Smooth muscle cell (in vitro differentiated cells): ENCODE results near the gene CREB5. TPM values are rescaled to one million over a fixed set of nuclear protein-coding genes. Genes with fewer than 3 reads are reported as not detected.

Experiments
- DNase-seq: peaks from one replicate; lab custom pipeline; 2025; ENCODE audit not compliant: unreplicated experiment; lab: John Stamatoyannopoulos, UW
- H2AFZ ChIP-seq: fragments of 200-600 bp; sonication (generic); 2 replicates; pipeline ENCODE4 v1.6.0; 2016; ENCODE audit warnings: antibody characterized with exemption, low read depth, mild to moderate bottlenecking
- H3F3A ChIP-seq: fragments of 200-600 bp; sonication (generic); 2 replicates; pipeline ENCODE4 v1.6.0; 2017; ENCODE audit warnings: antibody characterized with exemption, low read depth
- H3K27ac ChIP-seq: fragments of 200-600 bp; sonication (generic); 2 replicates; pipeline ENCODE4 v1.5.1; 2016; ENCODE audit warnings: low read depth, mild to moderate bottlenecking
- H3K27me3 ChIP-seq: fragments of 200-600 bp; sonication (generic); 2 replicates; pipeline ENCODE4 v1.6.1; 2016; ENCODE audit warnings: low read depth, mild to moderate bottlenecking
- H3K36me3 ChIP-seq: fragments of 200-600 bp; sonication (generic); 2 replicates; pipeline ENCODE4 v1.5.1; 2016; ENCODE audit warnings: low read depth
- H3K4me1 ChIP-seq: fragments of 200-600 bp; sonication (generic); 2 replicates; pipeline ENCODE4 v1.5.1; 2016; ENCODE audit warnings: low read depth
- H3K4me2 ChIP-seq: fragments of 200-600 bp; sonication (generic); 2 replicates; pipeline ENCODE4 v1.6.0; 2016; ENCODE audit warnings: mild to moderate bottlenecking
- H3K4me3 ChIP-seq: fragments of 200-600 bp; sonication (generic); 2 replicates; pipeline ENCODE4 v1.5.1; 2016; ENCODE audit warnings: mild to moderate bottlenecking
- H3K79me2 ChIP-seq: fragments of 200-600 bp; sonication (generic); 2 replicates; pipeline ENCODE4 v1.6.0; 2016; ENCODE audit warnings: low read depth, mild to moderate bottlenecking
- H3K9ac ChIP-seq: fragments of 200-600 bp; sonication (generic); 2 replicates; pipeline ENCODE4 v1.6.0; 2016; ENCODE audit warnings: low read depth
- H3K9me3 ChIP-seq: fragments of 200-600 bp; sonication (generic); replicated peaks from 2 replicates; pipeline ENCODE4 v1.5.1; 2016; ENCODE audit warnings: low read depth
- H4K20me1 ChIP-seq: fragments of 200-600 bp; sonication (generic); 2 replicates; pipeline ENCODE4 v1.6.0; 2016; ENCODE audit warnings: low read depth
- WGBS: methylation state at CpG from one replicate; pipeline ENCODE4 v1.1.7; 2016; ENCODE audit warnings: low lambda C conversion rate; 5-methylcytosine and 5-hydroxymethylcytosine counted together
- polyA plus RNA-seq: library from polyadenylated mRNA; unstranded; fragments of >200 nt; fragmentation: Nextera tagmentation; extraction: Ambion mirVana; gene quantifications from 2 replicates; pipeline ENCODE4 v1.2.1, GENCODE V29; 2016
- total RNA-seq: library from RNA; depleted of rRNA; stranded (reverse); fragments of >200 nt; gene quantifications from 2 replicates; pipeline ENCODE4 v1.2.3, GENCODE V29; 2014
- TF ChIP-seq, protein P1 (sequence below): fragments of 200-600 bp; sonication (generic); IDR thresholded peaks from 2 replicates; pipeline ENCODE4 v1.5.1; 2017; ENCODE audit warnings: borderline replicate concordance, mild to moderate bottlenecking, antibody characterized with exemption; ENCODE audit not compliant: insufficient read depth, poor library complexity, severe bottlenecking

CREB5 gene
- total and polyA plus RNA-seq, 2 experiments from 2014 or later = 6.2 to 18.2 TPM

DNA sequence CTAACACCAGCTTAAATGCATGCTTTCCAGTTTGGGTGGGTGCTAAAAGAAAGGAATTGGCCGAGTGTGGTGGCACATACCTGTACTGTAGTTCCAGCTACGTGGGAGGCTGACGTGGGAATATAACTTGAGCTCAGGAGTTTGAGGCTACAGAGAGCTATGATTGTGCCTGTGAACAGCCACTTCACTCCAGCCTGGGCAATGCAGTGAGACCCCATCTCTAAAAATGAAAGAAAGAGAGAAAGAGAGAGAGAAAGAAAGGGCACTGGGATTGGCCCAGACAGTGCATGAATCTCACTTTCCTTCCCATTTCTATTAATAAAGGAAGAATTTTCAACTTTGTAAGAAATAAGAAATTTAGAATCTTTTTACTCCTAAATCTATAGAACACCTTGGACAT lies 265.4 kb downstream of the CREB5 start:
- Histone ChIP-seq H3K27ac (no peak overlapping the region), H3K9ac (no peak overlapping the region), H3K27me3 (no peaks in the 10 kb centered on the region), H4K20me1 (no peaks in the 10 kb centered on the region), H3K4me3 (no peak overlapping the region), H3K4me1 (peaks cover 11% of the 10 kb centered on the region), H3K4me2 (no peak overlapping the region), H3K9me3 (no peaks in the 10 kb centered on the region), H2AFZ (no peak overlapping the region), H3K79me2 (no peaks in the 10 kb centered on the region), H3F3A (no peaks in the 10 kb centered on the region), H3K36me3 (no peaks in the 10 kb centered on the region)
- 95% methylated on average over 3 of the region's 3 CpGs for WGBS
- no peak for DNase-seq
- TF ChIP-seq, protein P1, sequence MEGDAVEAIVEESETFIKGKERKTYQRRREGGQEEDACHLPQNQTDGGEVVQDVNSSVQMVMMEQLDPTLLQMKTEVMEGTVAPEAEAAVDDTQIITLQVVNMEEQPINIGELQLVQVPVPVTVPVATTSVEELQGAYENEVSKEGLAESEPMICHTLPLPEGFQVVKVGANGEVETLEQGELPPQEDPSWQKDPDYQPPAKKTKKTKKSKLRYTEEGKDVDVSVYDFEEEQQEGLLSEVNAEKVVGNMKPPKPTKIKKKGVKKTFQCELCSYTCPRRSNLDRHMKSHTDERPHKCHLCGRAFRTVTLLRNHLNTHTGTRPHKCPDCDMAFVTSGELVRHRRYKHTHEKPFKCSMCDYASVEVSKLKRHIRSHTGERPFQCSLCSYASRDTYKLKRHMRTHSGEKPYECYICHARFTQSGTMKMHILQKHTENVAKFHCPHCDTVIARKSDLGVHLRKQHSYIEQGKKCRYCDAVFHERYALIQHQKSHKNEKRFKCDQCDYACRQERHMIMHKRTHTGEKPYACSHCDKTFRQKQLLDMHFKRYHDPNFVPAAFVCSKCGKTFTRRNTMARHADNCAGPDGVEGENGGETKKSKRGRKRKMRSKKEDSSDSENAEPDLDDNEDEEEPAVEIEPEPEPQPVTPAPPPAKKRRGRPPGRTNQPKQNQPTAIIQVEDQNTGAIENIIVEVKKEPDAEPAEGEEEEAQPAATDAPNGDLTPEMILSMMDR = no peak

DNA sequence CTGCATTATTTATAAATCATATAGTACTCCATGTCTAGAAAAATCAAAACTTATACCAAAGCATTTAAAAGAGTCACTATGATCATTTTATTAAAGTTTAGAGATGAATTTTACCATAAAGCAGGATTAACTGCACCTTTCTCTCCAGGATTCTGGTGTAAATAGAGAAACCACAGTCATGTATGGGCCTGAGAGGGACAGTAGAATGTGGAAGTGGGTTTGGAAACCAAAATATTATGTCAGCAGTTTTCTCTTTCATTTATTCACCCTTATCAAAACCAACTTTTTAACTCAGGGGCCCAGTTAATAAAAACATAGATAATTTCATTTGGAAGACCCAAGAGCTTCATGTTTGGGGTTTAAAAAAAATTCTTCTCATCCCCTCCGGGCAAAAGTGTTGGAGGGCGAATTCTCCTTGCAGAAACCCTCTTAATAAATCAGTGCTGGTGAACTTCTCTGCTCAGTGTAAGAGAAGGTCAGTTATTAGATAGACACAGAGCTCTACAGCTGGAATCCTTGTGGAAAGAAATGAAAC lies 266.2 kb downstream of the CREB5 start:
- no peak for DNase-seq
- Histone ChIP-seq H3K4me2 (peak overlapping the region; percentile 56), H4K20me1 (no peaks in the 10 kb centered on the region), H3K9ac (no peak overlapping the region), H3K4me1 (peaks cover 4% of the 10 kb centered on the region), H3K9me3 (no peaks in the 10 kb centered on the region), H2AFZ (no peak overlapping the region), H3K36me3 (no peaks in the 10 kb centered on the region), H3K79me2 (no peaks in the 10 kb centered on the region), H3K27ac (no peak overlapping the region), H3F3A (no peaks in the 10 kb centered on the region), H3K4me3 (no peak overlapping the region), H3K27me3 (no peaks in the 10 kb centered on the region)
- WGBS = 43% methylated on average over 2 of the region's 2 CpGs
- TF ChIP-seq, protein P1 = no peak

DNA sequence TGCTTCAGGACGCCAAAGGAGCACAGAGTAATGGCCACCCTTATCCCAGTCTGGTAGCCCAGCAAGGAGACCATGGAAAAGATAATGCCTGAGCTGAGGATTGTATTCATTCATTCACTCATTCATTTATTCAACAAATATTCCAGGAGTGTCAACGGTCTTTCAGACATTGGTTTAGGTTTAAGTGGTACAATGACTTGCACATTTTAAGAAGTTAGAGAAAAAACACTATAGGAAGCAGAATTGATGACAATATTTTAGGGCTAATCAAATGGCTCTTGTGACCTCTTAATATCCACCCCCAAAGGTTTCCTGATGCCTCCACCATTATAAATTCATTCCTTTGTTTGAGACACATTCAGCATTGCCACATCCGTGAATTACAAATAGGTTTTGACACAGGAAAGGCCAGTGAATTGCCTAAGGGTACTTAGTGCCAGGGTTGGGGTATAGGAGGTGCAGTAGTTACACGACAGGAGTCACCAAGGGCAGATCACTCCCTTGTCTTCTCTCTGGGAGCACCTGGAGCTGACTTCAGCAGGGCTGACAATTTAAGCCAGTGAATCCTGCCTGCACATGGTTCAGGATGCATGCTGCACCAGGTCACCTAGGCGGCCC lies 269.5 kb downstream of the CREB5 start:
- no peak overlapping the region for H3K4me2 ChIP-seq
- DNase-seq = no peak
- no peaks in the 10 kb centered on the region for H3K9me3 ChIP-seq
- H3K4me3 ChIP-seq = no peak overlapping the region
- H3K9ac ChIP-seq = no peak overlapping the region
- 95% methylated on average over 5 of the region's 5 CpGs for WGBS
- H3K27me3 ChIP-seq = no peaks in the 10 kb centered on the region
- TF ChIP-seq, protein P1 = no peak
- H4K20me1 ChIP-seq = no peaks in the 10 kb centered on the region
- peaks cover 10% of the 10 kb centered on the region for H3K4me1 ChIP-seq
- no peak overlapping the region for H2AFZ ChIP-seq
- H3K27ac ChIP-seq = no peak overlapping the region
- no peaks in the 10 kb centered on the region for H3K36me3 ChIP-seq
- no peaks in the 10 kb centered on the region for H3K79me2 ChIP-seq
- no peaks in the 10 kb centered on the region for H3F3A ChIP-seq

DNA sequence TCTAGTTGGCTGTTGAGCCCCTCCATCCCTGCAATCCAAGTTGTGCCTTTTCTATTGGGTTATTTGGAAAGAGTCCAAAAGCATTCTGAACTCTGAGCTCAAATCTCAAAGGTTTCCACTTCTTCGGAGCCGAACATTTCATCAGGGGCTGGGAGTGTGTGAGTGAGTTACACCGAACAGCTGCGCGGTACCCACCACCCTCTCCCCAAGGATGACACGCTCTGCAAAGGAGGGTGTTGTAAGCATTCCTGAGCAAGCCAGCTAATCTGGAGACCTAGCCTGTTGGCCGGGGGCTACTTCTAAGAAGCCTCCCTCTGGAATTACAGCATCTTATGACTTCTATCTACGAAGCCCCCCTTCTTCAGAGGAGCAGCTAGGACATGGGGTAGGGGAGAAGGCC lies 270.5 kb downstream of the CREB5 start:
- no peak overlapping the region for H3K27ac ChIP-seq
- H2AFZ ChIP-seq = no peak overlapping the region
- no peak overlapping the region for H3K9ac ChIP-seq
- TF ChIP-seq, protein P1 = no peak
- H3K4me1 ChIP-seq = peaks cover 15% of the 10 kb centered on the region
- no peaks in the 10 kb centered on the region for H3K36me3 ChIP-seq
- DNase-seq = no peak
- no peaks in the 10 kb centered on the region for H3K9me3 ChIP-seq
- H3K79me2 ChIP-seq = peaks cover 4% of the 10 kb centered on the region
- no peaks in the 10 kb centered on the region for H4K20me1 ChIP-seq
- H3F3A ChIP-seq = no peaks in the 10 kb centered on the region
- no peaks in the 10 kb centered on the region for H3K27me3 ChIP-seq
- no peak overlapping the region for H3K4me3 ChIP-seq
- no peak overlapping the region for H3K4me2 ChIP-seq
- WGBS = 93% methylated on average over 8 of the region's 8 CpGs
